Ammon's horn (tissue), 1 donor: Measurements from ENCODE around the gene LYRM4.

Experiments
- DNase-seq: peaks from one replicate; pipeline ENCODE4 v3.0.0-alpha.2; 2016; ENCODE audit warnings: low spot score

Gene LYRM4

DNA sequence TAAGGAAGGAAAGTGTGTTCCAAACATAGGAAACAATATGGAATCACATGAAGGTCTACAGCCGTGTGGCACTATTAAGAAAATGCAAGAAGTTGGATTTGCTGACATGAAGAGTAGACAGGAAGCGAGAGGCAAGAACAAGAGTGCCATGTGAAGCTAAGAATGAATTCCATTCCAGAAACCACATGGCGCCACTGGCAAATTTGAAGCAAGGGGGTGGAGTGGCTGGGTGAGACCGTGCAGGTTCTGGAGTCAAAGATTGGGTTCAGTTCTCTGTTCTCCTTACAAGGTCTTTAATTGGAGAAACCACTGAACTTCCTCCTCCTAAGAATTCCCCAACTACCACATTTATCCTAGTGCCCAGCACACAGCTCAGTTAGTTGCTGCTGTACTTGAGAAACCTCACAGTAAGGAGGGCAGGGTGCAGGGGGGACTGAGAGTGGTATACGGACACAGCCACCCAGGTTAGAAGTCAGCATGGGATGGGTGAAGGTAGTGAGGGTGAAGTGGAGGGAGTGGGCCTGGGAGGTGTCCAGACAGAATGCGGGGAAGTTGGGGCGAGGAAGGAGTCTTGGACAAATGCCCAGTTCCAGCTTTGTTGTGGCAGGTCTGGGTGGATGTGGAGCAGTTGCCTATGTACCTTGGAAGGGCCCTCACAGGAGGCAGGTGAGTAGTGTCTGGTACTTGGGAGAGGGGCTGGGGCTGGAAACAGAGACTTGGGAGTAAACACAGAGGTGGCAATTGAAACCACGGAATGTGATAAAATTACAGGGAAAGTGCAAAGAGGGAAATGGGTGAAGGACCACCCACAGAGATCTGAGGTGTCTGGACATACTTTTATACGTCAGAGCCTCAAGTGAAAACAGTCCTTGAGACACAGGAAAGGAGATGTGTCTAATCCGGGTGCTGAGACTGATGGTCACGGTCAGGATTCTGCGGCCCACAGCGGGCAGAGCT is 14.3 kb downstream of the LYRM4 start:
- DNase-seq: no peak

DNA sequence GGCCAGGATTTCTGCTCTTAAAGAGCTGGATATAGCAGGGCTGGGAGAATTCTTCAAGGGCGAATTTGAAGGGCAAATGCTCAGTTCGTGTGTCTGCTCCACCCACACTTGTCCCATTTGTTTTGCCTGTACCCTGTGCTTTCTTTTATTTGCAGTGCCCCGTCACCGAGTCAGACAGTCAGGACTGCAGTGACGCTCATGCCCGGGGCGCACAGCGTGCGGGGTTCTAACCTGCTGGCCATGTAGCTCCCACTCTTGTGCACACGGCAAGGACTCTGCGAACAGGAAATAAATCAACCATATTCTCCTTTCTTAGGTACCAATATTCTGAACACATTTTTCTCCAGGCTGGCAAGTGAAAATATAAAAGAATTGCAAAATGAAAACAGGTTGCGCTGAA is 17.7 kb downstream of the LYRM4 start:
- DNase-seq: no peak

DNA sequence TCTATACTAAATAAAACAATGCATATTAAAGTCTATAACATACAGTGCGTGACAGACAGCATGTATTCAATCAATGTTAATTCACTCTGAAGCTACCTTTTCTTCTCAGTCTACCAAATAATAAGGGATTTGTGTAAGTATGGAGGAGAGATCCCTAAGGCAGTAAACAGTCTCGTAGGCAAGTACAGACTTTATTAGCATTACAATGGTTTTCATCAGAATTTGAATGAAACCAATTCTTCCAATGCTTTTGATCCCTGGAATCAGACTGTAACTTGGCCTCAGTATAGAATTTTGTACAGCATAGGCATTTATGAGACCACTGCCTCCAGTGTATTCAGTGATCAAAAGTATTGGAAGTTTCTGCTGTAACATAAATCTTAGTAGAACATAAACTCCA is 19.5 kb downstream of the LYRM4 start:
- no peak for DNase-seq

DNA sequence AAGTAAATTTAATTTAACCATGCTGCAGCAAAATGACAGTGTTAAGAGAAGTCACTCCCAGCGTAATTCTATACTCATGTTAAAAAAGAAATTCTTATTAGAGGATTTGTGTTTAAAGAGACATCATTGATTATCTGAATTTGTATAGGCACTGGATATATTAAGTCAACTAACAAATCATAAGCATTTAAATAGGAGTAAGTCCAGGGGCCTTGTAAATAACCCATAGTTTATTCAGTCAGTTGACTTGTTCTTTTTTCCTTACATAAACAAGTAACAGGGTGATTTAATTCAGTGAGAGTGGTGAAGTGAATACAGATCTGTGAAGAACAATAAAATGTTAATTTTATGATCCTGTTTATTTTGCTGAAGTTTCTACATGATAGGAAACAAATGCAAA is 22.4 kb downstream of the LYRM4 start:
- no peak for DNase-seq

DNA sequence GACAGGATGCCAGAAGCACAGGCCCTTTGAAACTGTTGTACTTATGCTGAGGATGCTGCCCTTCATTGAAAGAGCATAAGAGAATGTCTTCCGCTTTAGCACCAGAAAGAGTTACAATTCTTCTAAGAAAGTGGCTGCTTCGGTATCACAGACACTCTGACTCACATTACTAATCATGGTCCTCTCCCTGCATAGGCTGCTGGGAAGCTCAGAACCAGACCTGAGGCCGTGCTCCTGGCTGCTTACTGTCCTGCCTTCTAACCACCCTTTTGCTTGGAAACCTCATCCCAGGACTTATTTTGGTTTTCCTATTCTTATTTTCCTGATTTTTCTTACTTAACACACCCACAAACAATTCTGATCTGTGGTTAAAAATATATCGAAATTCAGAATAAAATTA is 22.9 kb downstream of the LYRM4 start:
- DNase-seq: no peak

DNA sequence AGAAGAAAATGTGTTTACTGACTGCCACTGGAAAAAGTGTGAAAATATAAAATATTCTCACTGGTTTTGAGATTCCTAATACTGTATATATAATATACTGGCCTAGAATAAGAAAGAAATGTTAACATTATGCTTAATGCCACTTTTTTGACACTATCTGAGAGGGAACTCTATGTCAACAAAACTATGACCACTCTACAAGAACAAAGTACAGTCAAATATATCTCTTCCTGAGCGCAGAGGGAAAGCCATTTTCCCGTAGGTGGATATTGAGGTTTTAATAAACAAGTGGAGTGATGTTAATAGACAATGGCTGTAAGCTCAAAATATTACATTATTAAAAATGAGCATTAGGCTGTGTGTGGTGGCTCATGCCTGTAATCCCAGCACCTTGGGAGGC is 24.9 kb downstream of the LYRM4 start:
- DNase-seq: no peak

DNA sequence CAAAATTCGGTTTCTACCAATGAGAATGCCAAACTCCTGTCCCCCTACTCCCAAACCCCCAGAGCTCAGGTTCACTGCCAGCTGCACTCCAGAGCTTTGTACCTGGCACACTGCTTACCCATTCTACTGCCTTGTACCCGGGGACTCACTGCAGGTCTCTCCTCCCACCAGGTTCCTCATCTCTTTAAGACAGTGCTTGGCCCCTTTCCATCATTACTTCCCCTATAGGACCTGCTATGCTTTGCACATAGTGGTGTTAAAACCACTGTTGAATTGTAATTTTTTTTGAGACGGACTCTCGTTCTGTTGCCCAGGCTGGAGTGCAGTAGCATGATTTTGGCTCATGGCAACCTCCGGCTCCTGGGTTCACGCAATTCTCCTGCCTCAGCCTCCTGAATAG is 25.9 kb downstream of the LYRM4 start:
- DNase-seq: peak; percentile 47

DNA sequence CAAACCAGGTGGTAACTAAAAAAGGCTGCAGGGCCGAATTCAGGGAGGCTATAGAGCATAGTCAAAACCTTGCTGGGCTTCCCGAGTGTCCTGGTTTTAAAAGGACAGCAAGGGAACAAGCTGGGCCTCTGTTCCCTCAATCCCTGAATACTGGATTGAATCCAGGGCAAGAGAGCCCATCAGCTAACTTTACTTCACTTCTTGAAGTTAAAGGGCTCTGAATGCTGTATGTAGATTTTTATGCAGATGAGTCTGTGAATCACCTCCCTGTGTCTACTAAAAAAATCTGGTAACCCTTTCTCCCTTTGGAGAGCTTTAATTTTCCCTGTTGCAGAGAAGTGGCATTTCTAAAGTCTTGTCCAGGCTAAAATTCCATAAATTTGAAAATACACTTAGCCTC is 29.5 kb downstream of the LYRM4 start:
- no peak for DNase-seq

DNA sequence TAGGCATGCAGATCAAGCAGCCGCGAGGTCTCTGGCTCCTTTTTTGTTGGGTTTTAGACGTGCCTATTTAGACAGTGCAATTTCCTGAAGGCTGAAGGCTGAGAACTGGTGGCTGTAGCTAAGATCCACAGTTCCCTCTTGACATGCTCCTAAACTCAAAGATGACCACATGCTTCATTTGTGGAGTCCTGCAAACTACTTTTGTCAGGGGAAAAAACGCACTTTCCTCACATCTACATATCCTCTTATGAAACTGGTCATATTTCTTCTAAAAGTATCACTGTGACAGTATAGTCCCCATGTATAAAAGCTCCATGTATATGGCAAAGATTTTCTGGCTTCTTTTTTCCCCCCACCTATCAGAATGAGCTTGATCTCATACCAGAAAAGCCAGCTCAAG is 30.7 kb downstream of the LYRM4 start:
- no peak for DNase-seq

DNA sequence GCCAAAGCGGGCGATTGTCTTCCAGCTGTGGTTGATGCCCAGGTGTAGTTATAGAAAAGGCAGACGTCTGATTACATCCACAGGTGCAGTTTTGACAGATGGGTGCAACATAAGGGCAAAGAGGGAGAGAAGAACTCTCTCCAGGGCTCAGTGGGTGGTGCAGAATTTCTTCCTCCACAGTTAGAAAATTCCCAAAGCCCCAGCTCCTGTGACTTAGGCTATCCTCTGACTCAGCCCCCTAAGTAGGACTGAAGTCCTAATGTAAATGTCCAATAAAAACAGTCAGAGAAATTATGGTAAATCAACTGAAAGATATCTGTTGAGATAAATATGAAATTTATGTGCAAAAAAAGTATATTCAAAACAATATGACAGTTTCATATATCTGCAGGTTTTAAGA is 31.4 kb downstream of the LYRM4 start:
- no peak for DNase-seq

DNA sequence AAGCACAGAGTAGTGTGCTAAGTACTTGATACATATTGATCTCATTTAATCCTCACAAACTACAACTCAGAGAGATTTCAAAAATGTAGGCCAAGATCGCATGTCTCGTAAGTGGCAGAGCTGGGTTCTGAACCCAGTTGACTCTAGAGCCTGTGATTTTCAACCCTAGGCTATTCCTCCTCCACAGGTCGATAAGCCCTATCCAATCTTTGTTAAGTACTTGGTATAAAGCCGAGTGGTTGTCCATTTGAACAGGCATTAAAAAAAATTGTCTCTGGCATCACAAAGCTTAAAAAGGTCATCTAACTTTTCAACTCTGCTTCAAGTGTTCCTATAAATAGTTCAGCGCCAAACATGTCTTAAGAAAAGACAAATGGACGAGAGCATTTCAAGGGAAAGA is 37.4 kb downstream of the LYRM4 start:
- no peak for DNase-seq

DNA sequence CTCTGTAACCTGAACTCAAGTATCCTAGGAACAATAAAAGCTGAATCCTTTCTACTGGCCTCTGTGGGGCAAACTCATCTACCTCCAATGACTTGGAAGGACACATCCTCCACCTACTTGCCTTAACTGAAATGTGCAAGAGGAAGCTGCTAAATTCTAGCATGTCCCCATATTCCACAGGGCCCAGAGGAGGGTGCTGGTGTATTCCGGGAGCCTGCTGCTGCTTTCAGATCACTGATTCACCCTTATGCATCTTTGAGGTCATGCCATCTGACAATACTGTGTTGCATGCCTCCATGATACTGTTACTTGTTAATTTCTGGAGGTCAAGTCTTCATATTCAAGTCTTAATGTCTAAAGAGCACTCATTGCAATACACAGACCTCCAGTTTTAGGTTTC is 40.3 kb downstream of the LYRM4 start:
- DNase-seq: no peak

DNA sequence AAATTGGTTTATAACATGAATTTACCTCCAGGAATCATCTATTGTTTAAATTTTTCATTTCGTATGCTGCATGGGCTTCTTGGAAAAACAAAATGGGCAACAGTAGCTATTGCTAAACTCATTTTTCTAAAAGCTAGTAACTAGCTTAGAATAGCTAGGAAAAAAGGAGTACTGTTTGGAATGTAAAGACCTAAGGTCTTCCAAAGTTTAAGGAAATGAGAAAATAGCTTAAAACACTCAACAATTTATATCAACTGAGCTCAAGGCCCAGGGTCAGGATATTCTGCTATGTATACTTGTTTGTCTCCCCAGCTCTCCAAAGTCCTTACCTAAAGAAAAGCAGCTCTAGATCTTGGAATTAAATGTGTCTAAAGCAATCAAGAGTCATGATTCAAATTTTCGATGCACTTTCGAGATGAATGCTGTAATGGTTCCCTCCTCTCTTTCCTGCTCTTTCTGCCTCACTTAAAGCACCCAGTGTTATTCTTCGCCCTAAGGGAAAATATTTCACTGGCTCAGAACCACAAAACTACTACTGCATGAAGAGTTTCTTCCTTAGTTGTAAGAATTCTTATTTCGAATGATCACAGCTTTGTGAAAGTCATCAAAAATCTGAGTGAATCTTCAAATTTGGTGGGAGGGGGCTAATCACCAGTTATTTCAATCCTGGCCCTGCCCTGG is 41.6 kb downstream of the LYRM4 start:
- no peak for DNase-seq

DNA sequence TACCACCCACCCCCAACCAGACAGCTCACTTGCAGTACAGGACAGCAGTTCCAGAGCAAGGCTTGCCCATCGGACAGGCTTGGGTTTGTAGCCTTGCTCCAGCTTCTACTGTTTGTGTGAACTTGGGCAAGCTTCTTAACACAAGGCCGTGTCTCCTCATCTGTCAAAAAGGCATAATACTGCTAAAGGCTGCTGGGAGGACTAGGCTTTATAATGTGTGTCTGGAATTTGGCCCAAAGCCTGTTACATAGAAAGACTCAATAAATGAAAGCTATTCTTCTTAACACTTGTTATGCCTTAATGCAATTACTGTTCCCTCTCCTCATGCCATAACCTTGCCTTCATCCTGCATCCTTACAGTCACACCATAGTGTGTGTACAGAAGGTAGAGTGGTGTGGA is 43.4 kb downstream of the LYRM4 start:
- no peak for DNase-seq

DNA sequence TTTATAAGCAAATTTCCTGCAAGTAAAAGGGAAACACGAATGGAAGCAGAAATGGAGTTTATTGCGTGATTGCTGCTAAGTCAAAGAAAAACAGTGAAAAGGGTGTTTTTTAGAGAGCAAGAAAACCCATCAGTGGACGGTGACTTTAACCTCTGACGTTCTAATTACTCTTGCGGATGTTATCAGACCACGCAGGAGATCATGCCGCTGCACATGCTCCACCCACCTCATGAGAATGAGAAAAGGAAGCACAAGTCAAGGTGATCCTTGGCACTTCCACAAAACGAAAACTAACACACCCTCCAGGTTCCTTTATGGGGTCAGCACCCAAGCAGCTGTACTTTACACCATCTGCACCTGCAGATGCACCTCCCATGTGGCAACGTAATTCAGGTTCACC is 45.0 kb downstream of the LYRM4 start:
- DNase-seq: no peak

DNA sequence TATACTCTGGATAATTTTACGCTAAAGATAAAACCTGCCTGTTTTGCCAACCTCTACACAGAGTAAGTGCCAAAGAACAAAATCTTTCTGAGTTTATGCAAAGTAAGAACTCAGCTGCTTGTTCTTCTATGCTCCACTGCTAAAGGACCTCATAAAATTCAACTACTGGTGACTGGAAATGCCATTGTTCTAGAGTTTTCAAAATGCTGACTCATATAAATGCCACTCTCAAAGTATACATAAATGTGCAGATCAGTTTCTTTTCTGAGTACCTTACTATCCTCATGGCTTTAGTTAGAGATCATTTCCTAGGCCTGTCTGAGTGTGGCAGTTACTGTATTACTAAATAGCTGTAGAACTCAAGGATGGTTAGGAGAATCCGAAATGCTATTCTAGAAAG is 45.6 kb downstream of the LYRM4 start:
- no peak for DNase-seq

DNA sequence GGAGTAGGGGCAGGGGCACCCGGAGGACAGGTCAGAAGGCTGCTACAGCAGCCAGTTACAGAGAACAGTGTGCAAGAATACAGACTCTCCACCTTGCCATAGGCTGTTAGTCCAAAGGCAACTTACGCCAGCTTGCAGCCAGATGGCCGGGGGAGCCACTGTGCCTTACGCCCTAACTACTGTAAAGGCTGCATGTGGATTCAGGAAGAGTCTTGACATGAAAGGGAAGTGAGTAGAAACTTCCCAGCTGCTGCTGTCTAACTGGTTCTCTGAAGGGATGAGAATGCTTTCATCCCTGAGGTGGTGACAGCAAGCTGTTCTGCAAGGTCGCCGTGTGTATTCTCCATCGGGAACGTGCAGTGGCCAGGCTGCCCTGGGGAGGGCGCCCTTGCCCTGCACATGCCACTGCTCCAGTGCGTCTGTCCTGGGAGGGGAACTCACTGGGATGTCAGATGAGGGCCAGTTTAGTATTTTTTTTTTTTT is 46.1 kb downstream of the LYRM4 start:
- DNase-seq: peak; percentile 75

DNA sequence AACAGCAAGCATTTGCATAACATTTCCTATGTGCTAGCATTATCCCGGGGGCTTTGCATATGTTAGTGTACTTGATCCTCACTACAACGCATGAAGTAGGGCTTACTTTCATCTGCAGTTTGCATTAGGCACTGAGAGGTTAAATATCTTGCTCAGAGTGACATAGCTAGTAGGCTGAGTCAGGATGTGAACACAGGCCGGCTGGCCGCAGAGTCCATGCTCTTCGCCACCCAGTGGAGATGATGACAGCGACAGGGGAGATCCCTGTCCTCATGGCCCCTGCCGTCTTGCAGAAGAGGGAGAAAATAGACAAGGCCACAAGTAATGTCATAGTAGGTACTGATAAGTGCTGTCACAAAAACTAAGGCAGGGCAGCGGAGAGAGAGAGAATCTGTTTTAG is 46.9 kb downstream of the LYRM4 start:
- no peak for DNase-seq

DNA sequence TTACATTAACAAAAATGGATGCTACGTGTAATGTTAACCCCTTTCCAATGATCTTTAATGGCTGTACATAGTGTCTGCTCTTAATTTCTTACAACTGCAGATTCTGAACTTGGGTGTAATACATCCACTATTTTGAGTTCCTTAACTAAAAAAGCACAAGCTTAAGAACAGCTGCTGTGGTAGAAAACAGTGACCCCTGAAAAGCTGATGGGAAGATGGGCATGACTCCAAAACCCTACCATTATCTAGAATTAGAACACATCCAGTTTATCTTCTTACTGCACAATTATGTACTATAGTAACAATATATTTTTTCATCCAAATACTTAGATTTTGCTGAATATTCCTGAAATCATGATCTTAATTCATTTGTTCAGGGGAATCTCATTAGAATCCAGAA is 49.3 kb downstream of the LYRM4 start:
- DNase-seq: no peak

DNA sequence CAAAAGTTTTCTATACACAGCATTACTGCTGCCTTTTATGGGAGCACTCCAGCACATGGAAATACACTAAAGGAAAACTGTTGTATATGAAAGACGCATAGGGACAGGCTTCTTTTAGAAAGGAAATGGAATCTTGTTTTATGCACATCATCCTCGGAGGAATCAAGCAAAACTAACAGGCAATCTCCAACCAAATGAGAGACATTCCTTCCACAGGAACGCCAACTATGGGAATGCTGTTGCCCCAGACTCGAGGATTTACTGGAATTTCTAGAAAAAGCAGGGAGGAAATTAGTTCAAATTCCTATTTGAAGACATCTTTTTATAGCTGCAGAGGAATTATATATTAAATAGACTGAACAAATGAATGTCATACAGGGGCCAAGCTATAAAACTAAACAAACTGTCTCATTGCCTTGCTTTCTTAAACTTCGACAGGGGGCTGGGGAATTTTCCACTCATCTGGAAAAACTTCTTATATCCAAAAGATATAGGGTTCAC is 52.2 kb downstream of the LYRM4 start:
- DNase-seq: no peak

DNA sequence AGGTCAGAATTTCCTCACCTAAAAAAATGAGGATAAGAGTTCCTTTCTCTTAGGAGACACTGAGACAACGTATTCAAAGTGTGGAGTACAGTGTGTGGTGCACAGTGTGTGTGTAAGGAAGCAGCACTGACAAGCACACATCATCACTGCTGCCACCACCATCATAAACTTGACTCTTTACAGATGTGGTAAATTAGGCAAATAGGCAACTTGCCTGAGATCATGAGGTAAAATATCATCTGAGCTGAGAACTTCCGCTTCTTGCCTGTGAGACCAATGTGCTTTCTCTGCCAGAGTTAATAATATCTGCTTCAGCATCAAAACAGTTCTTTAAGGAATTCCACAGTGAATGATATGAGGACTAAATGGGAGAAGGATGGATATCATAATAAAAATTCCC is 52.7 kb downstream of the LYRM4 start:
- DNase-seq: no peak

DNA sequence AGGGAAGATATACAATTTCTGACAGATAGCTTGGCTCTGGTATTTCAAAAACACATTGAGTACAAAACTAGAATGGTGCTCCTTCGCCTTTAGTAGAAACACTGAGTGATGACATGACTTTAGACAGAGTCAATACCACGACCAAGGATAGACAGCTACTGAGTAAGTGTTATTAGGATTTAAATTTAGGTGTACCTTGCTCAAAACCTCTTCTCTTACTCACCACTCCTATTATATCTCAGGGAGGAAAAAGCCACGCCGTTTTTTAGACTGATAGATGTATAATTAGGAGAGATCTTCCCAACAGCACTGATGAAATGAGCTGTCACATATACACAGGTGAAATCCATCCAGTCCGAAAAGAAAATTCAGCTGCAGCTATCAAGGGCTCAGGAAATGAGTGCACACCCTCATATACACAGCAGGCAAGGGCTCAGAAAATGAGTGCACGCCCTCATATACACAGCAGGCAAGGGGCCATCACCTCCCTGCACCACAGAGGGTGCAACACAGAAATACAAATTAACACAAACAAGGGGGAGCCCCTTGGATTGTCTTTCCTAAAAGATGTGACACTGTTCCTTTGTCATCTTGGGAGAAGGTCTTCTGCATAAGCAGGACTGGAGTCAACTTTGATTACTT is 53.7 kb downstream of the LYRM4 start:
- DNase-seq: no peak
